ENCODE measurements around the gene ALDOC.

DNA sequence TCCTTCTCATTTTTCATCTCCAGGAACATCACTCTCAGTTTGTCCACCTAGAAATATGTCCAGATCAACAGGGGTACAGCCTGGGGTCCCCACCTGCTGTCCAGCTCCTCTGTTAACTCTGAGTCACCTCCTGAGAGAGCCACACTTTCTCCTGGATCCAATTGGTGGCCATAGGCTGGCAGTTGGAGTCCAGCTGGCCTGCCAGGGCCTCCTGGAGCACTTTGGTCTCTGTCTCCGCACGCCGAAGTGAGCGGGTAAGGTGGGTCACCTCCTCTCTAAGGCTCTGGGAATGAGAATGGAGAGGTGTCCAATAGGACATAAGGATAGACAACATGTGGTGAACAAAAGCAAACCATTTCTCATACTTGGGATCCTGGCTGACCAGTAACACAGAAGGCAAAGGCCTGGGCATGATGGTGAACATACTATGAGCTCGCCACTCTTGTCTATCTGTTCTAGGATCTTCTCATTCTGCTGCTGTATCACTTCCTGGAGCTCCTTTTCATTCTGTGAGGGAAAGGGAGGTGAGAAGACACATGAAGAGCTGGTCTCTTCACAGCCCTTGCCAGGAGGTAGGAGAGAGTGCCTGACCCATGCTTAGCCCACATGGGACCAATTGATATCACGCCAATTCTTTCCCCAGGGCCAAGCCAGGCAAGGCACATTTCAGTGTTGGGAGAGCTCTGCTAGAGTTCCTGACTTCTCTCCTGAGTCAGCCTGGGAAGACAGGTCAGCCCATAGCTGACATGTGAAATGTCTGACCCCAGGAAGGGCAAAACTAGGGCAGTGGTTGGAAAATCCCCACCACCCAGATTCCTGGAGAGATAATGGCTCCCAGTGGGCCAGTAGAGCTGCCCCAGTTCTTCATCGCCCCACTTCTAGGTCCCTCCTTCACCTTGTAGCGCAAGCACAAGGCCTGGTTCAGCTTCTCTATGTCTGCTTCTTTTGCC, 1.8 kb upstream of the ALDOC start:
- no peak for TF ChIP-seq EZH2 (IDR thresholded peaks at IDR 0.05; ENCODE audit: low read length, missing control alignments)
- TF ChIP-seq, protein P1, sequence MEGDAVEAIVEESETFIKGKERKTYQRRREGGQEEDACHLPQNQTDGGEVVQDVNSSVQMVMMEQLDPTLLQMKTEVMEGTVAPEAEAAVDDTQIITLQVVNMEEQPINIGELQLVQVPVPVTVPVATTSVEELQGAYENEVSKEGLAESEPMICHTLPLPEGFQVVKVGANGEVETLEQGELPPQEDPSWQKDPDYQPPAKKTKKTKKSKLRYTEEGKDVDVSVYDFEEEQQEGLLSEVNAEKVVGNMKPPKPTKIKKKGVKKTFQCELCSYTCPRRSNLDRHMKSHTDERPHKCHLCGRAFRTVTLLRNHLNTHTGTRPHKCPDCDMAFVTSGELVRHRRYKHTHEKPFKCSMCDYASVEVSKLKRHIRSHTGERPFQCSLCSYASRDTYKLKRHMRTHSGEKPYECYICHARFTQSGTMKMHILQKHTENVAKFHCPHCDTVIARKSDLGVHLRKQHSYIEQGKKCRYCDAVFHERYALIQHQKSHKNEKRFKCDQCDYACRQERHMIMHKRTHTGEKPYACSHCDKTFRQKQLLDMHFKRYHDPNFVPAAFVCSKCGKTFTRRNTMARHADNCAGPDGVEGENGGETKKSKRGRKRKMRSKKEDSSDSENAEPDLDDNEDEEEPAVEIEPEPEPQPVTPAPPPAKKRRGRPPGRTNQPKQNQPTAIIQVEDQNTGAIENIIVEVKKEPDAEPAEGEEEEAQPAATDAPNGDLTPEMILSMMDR (conservative IDR thresholded peaks at IDR 0.05 in 1 of 2, IDR thresholded peaks at IDR 0.05 in 1 of 2; ENCODE audit: low read depth in 1 of 2, low read length in 2 of 2), result no peak

Measured in fibroblast of lung (primary cell).